Activated naive CD8-positive, alpha-beta T cell treated with anti-CD3 and anti-CD28 coated beads, Interleukin-2, amount 50 U/mL, for 24 hours (primary cell): ENCODE results near the gene CXXC4.

Experiments
- ATAC-seq: fragments of 150-1000 bp; cut with Tn5 transposase; one replicate; pipeline ENCODE4 v1.10.0; 2021
- DNase-seq: peaks from one replicate; pipeline ENCODE4 v3.0.0; 2021
- H3K27ac Mint-ChIP-seq: one replicate; pipeline ENCODE4 v1.8.0; 2021; ENCODE audit warnings: mild to moderate bottlenecking, mixed read lengths
- H3K27me3 Mint-ChIP-seq: one replicate; pipeline ENCODE4 v1.8.0; 2021; ENCODE audit warnings: mixed read lengths
- H3K36me3 Mint-ChIP-seq: one replicate; pipeline ENCODE4 v1.8.0; 2021; ENCODE audit warnings: low read depth, mixed read lengths
- H3K4me1 Mint-ChIP-seq: one replicate; pipeline ENCODE4 v1.8.0; 2021; ENCODE audit warnings: mixed read lengths
- H3K4me3 Mint-ChIP-seq: one replicate; pipeline ENCODE4 v1.8.0; 2021; ENCODE audit warnings: mild to moderate bottlenecking, moderate library complexity, mixed read lengths
- H3K9me3 Mint-ChIP-seq: one replicate; pipeline ENCODE4 v1.8.0; 2021; ENCODE audit warnings: mixed read lengths

The CXXC4 gene

DNA sequence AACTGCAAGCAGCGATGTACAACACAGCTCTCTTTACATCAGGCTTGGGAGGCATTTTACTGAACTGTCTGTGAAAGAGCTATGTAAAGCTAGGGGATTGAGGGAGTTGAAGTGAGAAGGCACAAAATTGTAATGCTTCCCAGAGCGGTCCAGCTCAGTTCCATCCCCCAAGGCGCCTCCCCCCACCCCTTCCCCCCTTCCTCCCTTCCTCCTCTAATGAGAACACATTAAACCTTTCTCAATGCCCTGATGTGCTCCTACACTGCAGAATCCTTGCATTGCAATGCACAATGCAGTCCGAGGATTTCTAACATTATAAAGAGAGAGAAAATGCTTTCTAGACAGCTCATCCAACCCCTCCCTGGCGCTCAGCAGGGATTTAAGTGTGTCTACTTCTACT, 73.9 kb downstream of the CXXC4 start:
- ATAC-seq (no peak), DNase-seq (no peak)
- Mint-ChIP-seq H3K4me1 (no peaks in the 10 kb centered on the region), H3K9me3 (no peaks in the 10 kb centered on the region), H3K27me3 (no peaks in the 10 kb centered on the region), H3K27ac (no peak overlapping the region), H3K4me3 (no peak overlapping the region), H3K36me3 (no peaks in the 10 kb centered on the region)
